ENCODE measurements around the gene MGAT3.

- TF ChIP-seq CTCF (conservative IDR thresholded peaks at IDR 0.05) (no peak), ZFX (IDR thresholded peaks at IDR 0.05) (no peak)
These were observed 8.4 kb upstream of the MGAT3 start for GRCh38 chr22:39448205-39449054.

Measured in C4-2B (cell line).